ENCODE measurements around the gene AKT1. TPM values are rescaled to one million over a fixed set of nuclear protein-coding genes. Genes with fewer than 3 reads are reported as not detected.

The AKT1 gene
- total RNA-seq, 1 donor from 2014 or later = 112 TPM

- Histone ChIP-seq H3K27ac (no peak overlapping the region), H3K4me1 (peaks cover 31 to 50% of the 10 kb centered on the region in 2 donors), H3K4me3 (no peak overlapping the region), H3K36me3 (peaks cover 7 to 14% of the 10 kb centered on the region in 2 donors), H3K9me3 (no peaks in the 10 kb centered on the region), H3K27me3 (no peaks in the 10 kb centered on the region)
- intact Hi-C loops (cut with DNase I) = no loop called here
- TF ChIP-seq CTCF (IDR thresholded peaks at IDR 0.05) = no peak
- DNase-seq (ENCODE audit: low spot score in 2 of 2) = no peak
Measured at GRCh38 chr14:104789752-104790743, 5.5 kb downstream of the AKT1 start.

DNA sequence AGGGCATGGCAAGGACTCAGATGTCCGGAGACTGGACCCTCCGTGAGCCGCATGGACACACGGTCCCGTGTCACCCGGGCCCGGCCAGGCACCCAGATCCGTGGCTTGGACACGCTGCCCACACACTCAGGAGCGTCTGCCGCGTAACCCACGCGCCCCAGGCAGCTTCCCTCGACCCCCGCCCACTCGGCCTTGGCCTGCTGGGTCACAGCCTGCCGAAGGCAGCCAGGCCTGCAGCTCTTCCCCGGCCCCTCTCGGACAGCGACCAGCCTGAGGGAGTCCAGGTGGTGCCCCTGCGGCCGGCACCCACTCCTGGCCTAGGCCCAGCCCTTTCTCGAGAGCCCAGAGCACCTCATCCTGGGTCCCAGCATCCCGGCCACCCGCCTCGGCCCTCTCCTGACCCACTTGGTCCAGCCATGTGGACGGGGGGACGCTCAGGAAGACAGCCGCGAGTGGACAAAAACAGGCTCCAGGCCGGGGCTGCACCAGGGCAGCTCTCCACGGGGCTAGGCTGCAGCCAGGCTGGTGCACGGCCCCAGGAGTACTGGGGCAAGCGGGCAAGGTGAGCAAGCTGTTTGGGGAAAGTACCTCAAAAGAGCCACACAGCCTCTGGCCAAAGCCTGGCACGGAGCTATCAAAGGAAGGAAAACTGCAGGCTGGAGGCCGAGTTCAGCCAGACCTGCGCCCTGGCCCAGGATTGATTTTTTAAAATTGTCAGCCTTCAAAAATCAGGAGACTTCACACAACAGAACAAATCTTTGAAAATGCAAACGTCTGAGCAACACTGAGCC is 6.5 kb downstream of the AKT1 start:
- H3K9me3 ChIP-seq = no peaks in the 10 kb centered on the region
- H3K36me3 ChIP-seq = peaks cover 7 to 14% of the 10 kb centered on the region in 2 donors
- H3K27ac ChIP-seq = no peak overlapping the region
- peaks cover 28 to 49% of the 10 kb centered on the region in 2 donors for H3K4me1 ChIP-seq
- no peak for DNase-seq (ENCODE audit: low spot score in 2 of 2)
- H3K4me3 ChIP-seq = no peak overlapping the region
- TF ChIP-seq CTCF (IDR thresholded peaks at IDR 0.05) = no peak
- no peaks in the 10 kb centered on the region for H3K27me3 ChIP-seq
- intact Hi-C loops (cut with DNase I) = no loop called here

DNA sequence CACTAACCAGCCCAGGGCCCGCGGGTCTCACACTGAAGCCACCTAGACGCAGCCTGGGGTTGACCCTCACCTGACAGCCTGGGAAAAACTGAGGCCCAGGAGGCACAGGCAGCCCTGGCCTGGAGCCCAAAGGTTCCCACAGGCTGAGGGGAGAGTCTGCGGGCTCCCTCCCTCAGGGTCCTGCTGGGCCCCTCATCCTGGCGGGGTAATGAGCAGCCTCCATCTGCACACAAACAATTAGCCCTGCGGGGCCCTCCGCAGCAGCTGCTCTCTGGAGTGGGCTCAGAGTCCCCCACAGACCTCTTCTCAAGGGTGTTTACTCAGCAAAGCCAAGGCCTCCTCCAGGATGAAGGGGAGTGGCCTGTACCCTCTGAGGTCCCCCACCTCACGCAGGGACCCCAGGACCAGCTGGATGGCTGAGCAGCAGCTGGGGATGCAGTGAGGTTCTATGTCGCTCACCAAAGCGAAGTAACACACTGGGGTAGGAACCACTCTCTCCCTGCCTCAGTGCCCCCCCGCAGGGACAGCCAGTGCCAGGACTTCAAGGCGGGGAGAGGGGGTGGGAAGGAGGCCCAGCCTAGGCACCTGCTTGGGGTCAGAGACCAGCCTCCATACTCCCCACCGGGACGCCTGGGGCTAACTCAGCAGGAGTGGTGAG is 7.3 kb downstream of the AKT1 start:
- Histone ChIP-seq H3K9me3 (no peaks in the 10 kb centered on the region), H3K4me3 (no peak overlapping the region), H3K27me3 (no peaks in the 10 kb centered on the region), H3K36me3 (peaks cover 7 to 14% of the 10 kb centered on the region in 2 donors), H3K4me1 (peaks cover 20 to 41% of the 10 kb centered on the region in 2 donors), H3K27ac (peak overlapping the region in 1 of 2 donors; percentile 45)
- DNase-seq (ENCODE audit: low spot score in 2 of 2) = no peak
- intact Hi-C loops (cut with DNase I) = no loop called here
- no peak for TF ChIP-seq CTCF (IDR thresholded peaks at IDR 0.05)

GRCh38 chr14:104787736-104788135 is 7.8 kb downstream of the AKT1 start:
- no peak for TF ChIP-seq CTCF (IDR thresholded peaks at IDR 0.05)
- Histone ChIP-seq H3K4me3 (no peak overlapping the region), H3K9me3 (no peaks in the 10 kb centered on the region), H3K27me3 (no peaks in the 10 kb centered on the region), H3K27ac (peak overlapping the region in 1 of 2 donors; percentile 45), H3K36me3 (peaks cover 7 to 14% of the 10 kb centered on the region in 2 donors), H3K4me1 (peaks cover 15 to 35% of the 10 kb centered on the region in 2 donors)
- intact Hi-C loops (cut with DNase I) = no loop called here
- no peak for DNase-seq (ENCODE audit: low spot score in 2 of 2)
